Mucosa of descending colon (tissue), 3 donors: ENCODE measurements around the gene FMO3. TPM values are rescaled to one million over a fixed set of nuclear protein-coding genes. Genes with fewer than 3 reads are reported as not detected.

Experiments
- ATAC-seq: fragments of 200-7000 bp; cut with Tn5 transposase; one replicate; pipeline ENCODE4 v1.9.1; 2020; ENCODE audit warnings: mild to moderate bottlenecking, moderate library complexity
- DNase-seq, 3 donors: peaks; one replicate each; pipeline ENCODE4 v3.0.0-alpha.2; 2020
- H3K36me3 ChIP-seq: fragments of 200-600 bp; one replicate; pipeline ENCODE4 v1.8.0; 2021; ENCODE audit warnings: low read depth, mild to moderate bottlenecking
- H3K4me1 ChIP-seq: fragments of 200-600 bp; one replicate; pipeline ENCODE4 v1.8.0; 2021; ENCODE audit warnings: low read depth, mild to moderate bottlenecking
- H3K4me3 ChIP-seq: fragments of 200-600 bp; one replicate; pipeline ENCODE4 v1.8.0; 2021; ENCODE audit warnings: mild to moderate bottlenecking
- H3K9me3 ChIP-seq: fragments of 200-600 bp; one replicate; pipeline ENCODE4 v1.8.0; 2021; ENCODE audit warnings: mild to moderate bottlenecking
- intact Hi-C, 2 donors: fragments of 100-400 bp; cut with DNase I in 1 of 2; cut with micrococcal nuclease in 1 of 2; formaldehyde crosslinking; loops; one replicate each; pipeline versions ENCODE4 v1.11.0 to v1.11.1; 2022; cut with DNase I, micrococcal nuclease
- total RNA-seq, 3 donors: library from RNA; stranded (reverse); fragmentation: NEBNext Ultra II Directional in 2 of 3; extraction: Animal tissue kit (Norgen Biotek cat#: 25700) in 2 of 3; gene quantifications; one replicate each; pipeline versions ENCODE4 v1.2.1 to v1.2.4, GENCODE V29; 2021 to 2023
- TF ChIP-seq, protein P1 (sequence below): fragments of 200-600 bp; IDR thresholded peaks from one replicate; pipeline ENCODE4 v1.8.0; 2022; ENCODE audit warnings: antibody characterized with exemption, mild to moderate bottlenecking
- donor health status: DM: no; HTN: no; CAD: no; lungs with moderate emphysema.
- donor health status: DM: no; HTN: no; CAD: no.
- donor health status: DM: no; HTN: yes; CAD: no.

FMO3 gene
- total RNA-seq, 3 donors from 2014 or later = 0.22 to 0.63 (median 0.38) TPM

GRCh38 chr1:171158096-171158495 is 67.4 kb downstream of the FMO3 start:
- ATAC-seq = no peak
- intact Hi-C loops = no loop called here

GRCh38 chr1:171158551-171158950 is 67.8 kb downstream of the FMO3 start:
- TF ChIP-seq, protein P1, sequence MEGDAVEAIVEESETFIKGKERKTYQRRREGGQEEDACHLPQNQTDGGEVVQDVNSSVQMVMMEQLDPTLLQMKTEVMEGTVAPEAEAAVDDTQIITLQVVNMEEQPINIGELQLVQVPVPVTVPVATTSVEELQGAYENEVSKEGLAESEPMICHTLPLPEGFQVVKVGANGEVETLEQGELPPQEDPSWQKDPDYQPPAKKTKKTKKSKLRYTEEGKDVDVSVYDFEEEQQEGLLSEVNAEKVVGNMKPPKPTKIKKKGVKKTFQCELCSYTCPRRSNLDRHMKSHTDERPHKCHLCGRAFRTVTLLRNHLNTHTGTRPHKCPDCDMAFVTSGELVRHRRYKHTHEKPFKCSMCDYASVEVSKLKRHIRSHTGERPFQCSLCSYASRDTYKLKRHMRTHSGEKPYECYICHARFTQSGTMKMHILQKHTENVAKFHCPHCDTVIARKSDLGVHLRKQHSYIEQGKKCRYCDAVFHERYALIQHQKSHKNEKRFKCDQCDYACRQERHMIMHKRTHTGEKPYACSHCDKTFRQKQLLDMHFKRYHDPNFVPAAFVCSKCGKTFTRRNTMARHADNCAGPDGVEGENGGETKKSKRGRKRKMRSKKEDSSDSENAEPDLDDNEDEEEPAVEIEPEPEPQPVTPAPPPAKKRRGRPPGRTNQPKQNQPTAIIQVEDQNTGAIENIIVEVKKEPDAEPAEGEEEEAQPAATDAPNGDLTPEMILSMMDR = no peak
- no peak for DNase-seq
- intact Hi-C loops = no loop called here

More at GRCh38 chr1:171158096-171158495, 67.4 kb downstream of the FMO3 start:
- Histone ChIP-seq H3K36me3 (no peaks in the 10 kb centered on the region), H3K4me3 (no peak overlapping the region), H3K9me3 (no peaks in the 10 kb centered on the region), H3K4me1 (no peaks in the 10 kb centered on the region)
- TF ChIP-seq, protein P1 = no peak
- no peak for DNase-seq

DNA sequence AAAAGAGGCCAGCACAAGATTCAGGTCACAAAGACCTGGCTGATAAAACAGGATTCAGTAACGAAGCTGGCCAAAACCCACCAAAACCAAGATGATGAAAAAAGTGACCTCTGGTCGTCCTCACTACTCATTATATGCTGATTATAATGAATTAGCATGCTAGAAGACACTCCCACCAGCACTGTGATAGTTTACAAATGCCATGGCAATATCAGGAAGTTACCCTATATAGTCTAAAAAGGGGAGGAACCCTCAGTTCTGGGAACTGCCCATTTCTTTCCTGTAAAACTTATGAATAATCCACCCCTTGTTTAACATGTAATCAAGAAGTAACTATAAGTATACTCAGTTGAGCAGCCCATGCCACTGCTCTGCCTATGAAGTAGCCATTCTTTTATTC is 68.4 kb downstream of the FMO3 start:
- intact Hi-C loops = no loop called here
- no peak overlapping the region for H3K4me3 ChIP-seq
- no peak for ATAC-seq
- H3K9me3 ChIP-seq = no peaks in the 10 kb centered on the region
- TF ChIP-seq, protein P1 = no peak
- DNase-seq = no peak
- H3K36me3 ChIP-seq = no peaks in the 10 kb centered on the region
- no peaks in the 10 kb centered on the region for H3K4me1 ChIP-seq

More at GRCh38 chr1:171158551-171158950, 67.8 kb downstream of the FMO3 start:
- no peak overlapping the region for H3K4me3 ChIP-seq
- H3K9me3 ChIP-seq = no peaks in the 10 kb centered on the region
- ATAC-seq = no peak
- no peaks in the 10 kb centered on the region for H3K36me3 ChIP-seq
- no peaks in the 10 kb centered on the region for H3K4me1 ChIP-seq

- no peak for ATAC-seq
- no peaks in the 10 kb centered on the region for H3K36me3 ChIP-seq
- intact Hi-C loops = no loop called here
- DNase-seq = no peak
- TF ChIP-seq, protein P1 = no peak
- H3K4me3 ChIP-seq = no peak overlapping the region
- H3K9me3 ChIP-seq = no peaks in the 10 kb centered on the region
- H3K4me1 ChIP-seq = no peaks in the 10 kb centered on the region
Measured at GRCh38 chr1:171160211-171160610, 69.5 kb downstream of the FMO3 start.

DNA sequence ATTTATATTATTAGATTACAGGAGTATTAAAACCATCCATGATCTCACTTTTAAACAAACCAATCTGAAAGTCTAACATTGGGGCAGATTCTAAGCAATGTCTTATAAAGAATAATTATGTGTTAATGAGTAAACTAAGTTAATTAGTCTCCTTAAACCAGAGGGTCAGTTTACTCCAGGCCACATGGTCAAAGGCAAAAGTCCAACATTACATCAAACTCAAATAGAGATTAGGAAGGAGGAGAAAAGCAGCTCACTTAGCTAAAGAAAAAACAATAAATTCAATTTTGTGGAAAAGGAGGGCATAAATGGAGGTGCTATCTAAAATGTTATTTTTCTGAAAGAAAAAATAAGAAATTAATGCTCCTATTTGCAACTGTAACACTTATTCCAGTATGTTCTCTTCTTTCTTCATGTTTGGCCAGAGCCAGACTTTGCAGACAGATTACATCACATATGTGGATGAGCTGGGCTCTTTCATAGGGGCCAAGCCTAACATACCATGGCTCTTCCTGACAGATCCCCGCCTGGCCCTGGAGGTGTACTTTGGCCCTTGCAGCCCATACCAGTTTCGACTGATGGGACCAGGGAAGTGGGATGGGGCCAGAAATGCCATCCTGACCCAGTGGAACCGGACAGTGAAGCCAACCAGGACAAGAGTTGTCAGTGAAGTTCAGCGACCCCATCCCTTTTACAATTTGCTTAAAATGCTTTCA is 70.1 kb downstream of the FMO3 start:
- Histone ChIP-seq H3K9me3 (no peaks in the 10 kb centered on the region), H3K4me3 (no peak overlapping the region), H3K4me1 (no peaks in the 10 kb centered on the region), H3K36me3 (no peaks in the 10 kb centered on the region)
- intact Hi-C loops = no loop called here
- TF ChIP-seq, protein P1 = no peak
- ATAC-seq (no peak), DNase-seq (peak in 1 of 3 donors; percentile 4)
